PC-3 (cell line): ENCODE measurements around the gene AHCYL2. TPM values are rescaled to one million over a fixed set of nuclear protein-coding genes. Genes with fewer than 3 reads are reported as not detected.

Experiments used
- ATAC-seq: fragments of 200-7000 bp; cut with Tn5 transposase; 2 replicates; pipeline ENCODE4 v1.9.1; 2020; ENCODE audit warnings: mild to moderate bottlenecking, moderate library complexity
- BruUV-seq: library from RNA; stranded (reverse); fragments of 400-500 nt; replicated peaks from 2 replicates; lab custom pipeline; 2021; lab: Mats Ljungman, UMichigan
- CTCF ChIA-PET: fragments of 300-600 bp; sonication (Branson Sonifier 250); formaldehyde crosslinking; loops from one replicate; lab custom pipeline; 2022; ENCODE audit warnings: antibody characterized with exemption; lab: Charles Lee
- POLR2A ChIA-PET: fragments of 300-600 bp; sonication (Branson Sonifier 250); formaldehyde crosslinking; loops from one replicate; lab custom pipeline; 2022; ENCODE audit warnings: antibody characterized with exemption; ENCODE audit not compliant: unreplicated experiment; lab: Charles Lee
- DNase-seq: peaks from one replicate; pipeline ENCODE4 v3.0.0-alpha.2; 2015
- H2AFZ ChIP-seq: fragments of 300-600 bp; sonication (generic); 2 replicates; pipeline ENCODE4 v1.6.0; 2016; ENCODE audit warnings: antibody characterized with exemption, low read length
- H3F3A ChIP-seq: fragments of 300-600 bp; sonication (generic); one replicate; pipeline ENCODE4 v1.6.0; 2017; ENCODE audit warnings: antibody characterized with exemption, low read length, control low read depth, mild to moderate bottlenecking; ENCODE audit not compliant: unreplicated experiment
- H3K27ac ChIP-seq: fragments of 300-600 bp; sonication (generic); 2 replicates; pipeline ENCODE4 v1.5.1; 2016; ENCODE audit warnings: mild to moderate bottlenecking, low read length
- H3K27me3 ChIP-seq: fragments of 300-600 bp; sonication (generic); 2 replicates; pipeline ENCODE4 v1.6.1; 2016; ENCODE audit warnings: low read length, mixed read lengths
- H3K36me3 ChIP-seq: fragments of 300-600 bp; sonication (generic); 2 replicates; pipeline ENCODE4 v1.6.1; 2016; ENCODE audit warnings: low read depth, mixed run types, low read length, mixed read lengths
- H3K4me1 ChIP-seq: fragments of 300-600 bp; sonication (generic); 2 replicates; pipeline ENCODE4 v1.5.1; 2016; ENCODE audit warnings: low read length; ENCODE audit not compliant: insufficient read depth
- H3K4me2 ChIP-seq: fragments of 300-600 bp; sonication (generic); 2 replicates; pipeline ENCODE4 v1.6.0; 2016; ENCODE audit warnings: low read length
- H3K4me3 ChIP-seq: fragments of 300-600 bp; sonication (generic); 2 replicates; pipeline ENCODE4 v1.5.1; 2016; ENCODE audit warnings: mild to moderate bottlenecking, low read length, mixed read lengths
- H3K79me2 ChIP-seq: fragments of 300-600 bp; sonication (generic); 2 replicates; pipeline ENCODE4 v1.6.1; 2017; ENCODE audit warnings: low read length, mixed read lengths
- H3K9ac ChIP-seq: fragments of 300-600 bp; sonication (generic); 2 replicates; pipeline ENCODE4 v1.6.0; 2016; ENCODE audit warnings: mild to moderate bottlenecking, low read length
- H3K9me2 ChIP-seq: fragments of 300-600 bp; sonication (generic); replicated peaks from 2 replicates; pipeline ENCODE4 v1.6.1; 2016; ENCODE audit warnings: mixed run types, low read length, mixed read lengths
- H3K9me3 ChIP-seq: fragments of 300-600 bp; sonication (generic); 2 replicates; pipeline ENCODE4 v1.6.1; 2016; ENCODE audit warnings: low read length, mixed read lengths
- H4K20me1 ChIP-seq: fragments of 300-600 bp; sonication (generic); 2 replicates; pipeline ENCODE4 v1.6.1; 2016; ENCODE audit warnings: low read length, mixed read lengths
- EZH2 ChIP-seq: fragments of 300-600 bp; sonication (generic); IDR thresholded peaks from one replicate; pipeline ENCODE4 v1.6.1; 2017; ENCODE audit warnings: antibody characterized with exemption, mild to moderate bottlenecking, low read length; ENCODE audit not compliant: unreplicated experiment
- EZH2phosphoT487 ChIP-seq: fragments of 300-600 bp; sonication (generic); IDR thresholded peaks from 2 replicates; pipeline ENCODE4 v1.6.1; 2018; ENCODE audit warnings: mild to moderate bottlenecking, antibody characterized with exemption, low read length, borderline replicate concordance
- intact Hi-C: fragments of 100-400 bp; cut with micrococcal nuclease; formaldehyde crosslinking; loops from 2 replicates; pipeline ENCODE4 v1.9.0; 2023
- total RNA-seq: library from RNA; depleted of rRNA; stranded (reverse); fragments of >200 nt; gene quantifications from 2 replicates; pipeline ENCODE4 v1.2.3, GENCODE V29; 2014
- TF ChIP-seq, protein P1 (sequence below): fragments of 300-600 bp; sonication (generic); conservative IDR thresholded peaks from 2 replicates; pipeline ENCODE4 v1.5.1; 2017; ENCODE audit warnings: antibody characterized with exemption, low read depth, mild to moderate bottlenecking, low read length

AHCYL2 gene
- total RNA-seq, 1 experiment from 2014 or later: 9.2 TPM

DNA sequence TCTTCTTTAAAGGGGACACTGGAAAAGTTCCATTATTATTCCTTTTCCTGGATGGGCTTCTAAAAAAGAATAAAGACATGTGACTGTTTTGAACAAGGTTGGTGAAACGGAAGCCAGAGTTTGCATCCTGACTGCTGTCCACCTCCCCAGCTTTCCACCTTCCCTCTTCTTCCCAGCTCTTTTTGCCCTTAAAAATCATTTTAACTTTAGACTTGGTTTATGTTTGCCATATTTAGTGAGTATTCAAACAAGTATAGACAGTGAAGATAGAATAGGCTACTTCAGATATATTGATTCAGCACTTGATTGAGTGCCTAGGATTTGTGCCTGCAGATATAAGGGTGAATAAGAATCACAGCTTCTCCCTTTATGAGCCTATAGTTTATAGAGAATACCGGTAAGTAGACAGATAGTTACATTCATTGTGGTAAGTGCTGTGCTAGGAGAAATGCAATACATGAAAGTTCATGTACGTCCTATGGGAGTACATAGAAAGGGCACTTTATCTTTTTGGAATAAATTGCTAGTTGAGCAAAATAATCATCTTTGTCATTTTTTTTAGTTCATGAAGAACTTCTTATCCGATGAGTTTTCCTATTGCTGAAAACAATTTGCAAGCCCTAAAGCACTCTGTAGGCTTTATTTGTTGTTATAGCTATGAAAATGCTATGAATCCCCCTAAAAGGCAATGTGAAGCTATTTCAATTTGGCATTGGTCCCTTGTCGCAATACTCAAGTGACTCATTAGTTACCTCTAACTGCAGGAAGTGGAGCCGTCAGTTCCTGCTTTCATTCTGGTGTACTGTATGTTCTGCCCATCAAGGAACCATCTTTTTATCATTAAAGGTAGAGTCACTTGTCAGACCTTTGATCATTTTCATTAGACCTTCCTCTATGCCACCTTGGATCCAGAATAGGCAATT is 152.2 kb downstream of the AHCYL2 start:
- no peaks in the 10 kb centered on the region for H4K20me1 ChIP-seq
- H2AFZ ChIP-seq: no peak overlapping the region
- DNase-seq (peak; percentile 28), ATAC-seq (peak; percentile 39)
- H3K9me2 ChIP-seq: no peaks in the 10 kb centered on the region
- no peaks in the 10 kb centered on the region for H3K9me3 ChIP-seq
- H3K9ac ChIP-seq: no peak overlapping the region
- no peak overlapping the region for H3K4me2 ChIP-seq
- no peaks in the 10 kb centered on the region for H3K4me1 ChIP-seq
- H3K4me3 ChIP-seq: no peak overlapping the region
- H3K36me3 ChIP-seq: no peaks in the 10 kb centered on the region
- no peak overlapping the region for H3K27ac ChIP-seq
- no TSS peak for BruUV-seq
- no peaks in the 10 kb centered on the region for H3F3A ChIP-seq
- no peaks in the 10 kb centered on the region for H3K79me2 ChIP-seq
- POLR2A ChIA-PET: interaction anchor here (0.5 to 0.6 kb wide), 2 partner anchors 9 to 15 kb away, joined by 5 to 14 read pairs; no protein-coding TSS in a partner anchor
- TF ChIP-seq EZH2phosphoT487 (no peak), EZH2 (no peak)
- TF ChIP-seq, protein P1, sequence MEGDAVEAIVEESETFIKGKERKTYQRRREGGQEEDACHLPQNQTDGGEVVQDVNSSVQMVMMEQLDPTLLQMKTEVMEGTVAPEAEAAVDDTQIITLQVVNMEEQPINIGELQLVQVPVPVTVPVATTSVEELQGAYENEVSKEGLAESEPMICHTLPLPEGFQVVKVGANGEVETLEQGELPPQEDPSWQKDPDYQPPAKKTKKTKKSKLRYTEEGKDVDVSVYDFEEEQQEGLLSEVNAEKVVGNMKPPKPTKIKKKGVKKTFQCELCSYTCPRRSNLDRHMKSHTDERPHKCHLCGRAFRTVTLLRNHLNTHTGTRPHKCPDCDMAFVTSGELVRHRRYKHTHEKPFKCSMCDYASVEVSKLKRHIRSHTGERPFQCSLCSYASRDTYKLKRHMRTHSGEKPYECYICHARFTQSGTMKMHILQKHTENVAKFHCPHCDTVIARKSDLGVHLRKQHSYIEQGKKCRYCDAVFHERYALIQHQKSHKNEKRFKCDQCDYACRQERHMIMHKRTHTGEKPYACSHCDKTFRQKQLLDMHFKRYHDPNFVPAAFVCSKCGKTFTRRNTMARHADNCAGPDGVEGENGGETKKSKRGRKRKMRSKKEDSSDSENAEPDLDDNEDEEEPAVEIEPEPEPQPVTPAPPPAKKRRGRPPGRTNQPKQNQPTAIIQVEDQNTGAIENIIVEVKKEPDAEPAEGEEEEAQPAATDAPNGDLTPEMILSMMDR: 0 out of 2 replicates have a peak, but pooled peaks have one; percentile 30
- H3K27me3 ChIP-seq: no peaks in the 10 kb centered on the region
- intact Hi-C loops: loop anchor here (1.0 to 2.0 kb wide), 2 partner anchors 10 to 24 kb away; no protein-coding TSS in a partner anchor
- CTCF ChIA-PET: interaction anchor here (0.5 to 2.4 kb wide), 8 partner anchors 9 to 213 kb away, joined by 3 to 50 read pairs (median 5); no protein-coding TSS in a partner anchor

DNA sequence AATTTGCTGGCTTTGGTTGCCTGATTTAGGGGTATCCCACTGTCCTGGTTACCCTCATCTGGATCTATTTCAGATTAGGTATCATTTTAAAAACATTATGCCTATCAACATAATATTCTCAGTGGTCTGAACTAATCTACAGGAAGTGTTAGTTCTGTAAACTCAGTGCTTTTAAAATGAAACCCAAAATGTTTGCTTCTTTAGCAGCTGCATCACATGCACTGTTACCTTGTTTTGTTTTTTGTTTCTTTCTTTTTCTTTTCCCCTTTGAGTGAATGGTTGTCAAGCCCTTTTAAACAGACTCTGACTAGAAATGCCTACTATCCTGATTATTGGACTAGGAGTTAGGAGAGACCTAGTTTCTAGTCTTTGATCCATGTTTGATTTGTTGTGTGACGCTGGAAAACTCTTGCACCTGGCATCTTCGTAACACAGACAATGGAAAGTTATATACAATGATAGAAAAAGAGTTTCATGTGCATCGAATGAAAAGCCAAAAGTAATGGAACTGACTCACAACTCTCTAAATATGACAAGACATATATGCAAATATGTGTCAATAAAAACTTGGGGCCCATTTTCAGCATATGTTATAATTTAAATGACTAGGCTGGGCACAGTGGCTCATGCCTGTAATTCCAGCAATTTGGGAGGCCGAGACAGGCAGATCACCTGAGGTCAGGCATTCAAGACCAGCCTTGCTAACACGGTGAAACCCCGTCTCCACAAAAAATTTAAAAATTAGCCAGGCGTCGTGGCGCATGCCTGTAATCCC is 157.1 kb downstream of the AHCYL2 start:
- no peaks in the 10 kb centered on the region for H4K20me1 ChIP-seq
- H3K4me1 ChIP-seq: no peaks in the 10 kb centered on the region
- no TSS peak for BruUV-seq
- no peaks in the 10 kb centered on the region for H3K79me2 ChIP-seq
- no peak for TF ChIP-seq EZH2phosphoT487
- TF ChIP-seq, protein P1: no peak
- TF ChIP-seq EZH2: no peak
- intact Hi-C loops: no loop called here
- ChIA-PET CTCF (no interaction called here), POLR2A (no interaction called here)
- H3K27me3 ChIP-seq: no peaks in the 10 kb centered on the region
- no peaks in the 10 kb centered on the region for H3F3A ChIP-seq
- H3K36me3 ChIP-seq: no peaks in the 10 kb centered on the region
- H3K9me2 ChIP-seq: no peaks in the 10 kb centered on the region
- DNase-seq (no peak), ATAC-seq (no peak)
- H3K4me3 ChIP-seq: no peak overlapping the region
- no peak overlapping the region for H3K27ac ChIP-seq
- H3K9ac ChIP-seq: no peak overlapping the region
- no peak overlapping the region for H2AFZ ChIP-seq
- H3K4me2 ChIP-seq: no peak overlapping the region
- no peaks in the 10 kb centered on the region for H3K9me3 ChIP-seq
